Suppressor macrophage (primary cell): ENCODE measurements around the gene ZBTB4.

Experiments used
- DNase-seq, 4 experiments: peaks; one replicate each; pipeline ENCODE4 v3.0.0-alpha.2; 2020 to 2022

ZBTB4 gene

DNA sequence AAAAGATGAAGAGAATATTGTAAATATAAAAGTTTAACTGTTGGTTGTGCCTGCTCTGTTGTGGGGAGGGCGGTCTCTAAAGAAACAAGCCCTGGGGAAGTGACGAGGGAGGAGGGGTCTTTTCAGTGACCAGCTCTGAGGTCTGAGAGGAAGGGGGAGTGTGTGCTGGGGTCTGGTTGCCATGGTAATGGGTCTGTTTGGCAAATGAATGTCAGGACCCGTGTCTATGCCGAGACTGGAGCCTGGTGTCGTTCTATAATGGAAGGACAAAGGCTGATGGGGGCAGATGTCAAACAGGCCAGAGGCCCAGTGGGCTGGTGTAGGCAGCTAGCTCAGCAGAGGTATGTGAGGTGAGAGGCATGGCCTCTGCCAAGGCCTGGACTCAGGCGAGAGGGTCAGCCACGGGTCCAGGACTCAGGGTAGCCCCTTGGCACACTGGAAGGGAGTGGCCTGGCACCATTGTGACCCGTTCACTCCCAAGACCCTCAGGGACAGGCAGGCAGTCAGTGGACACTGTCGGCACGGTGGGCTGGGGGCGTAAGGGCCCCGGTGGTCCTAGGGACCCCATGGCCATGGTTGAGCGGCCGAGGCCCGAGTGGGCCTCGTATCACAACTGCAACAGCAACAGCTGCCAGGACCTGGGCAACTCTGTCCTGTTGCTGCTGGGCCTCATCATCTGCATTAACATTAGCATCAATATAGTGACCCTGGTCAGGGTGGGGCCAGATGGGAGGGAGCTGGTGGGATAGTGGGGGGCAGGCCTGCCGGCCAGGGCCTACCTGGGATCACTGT is 59.4 kb downstream of the ZBTB4 start, which contains the start of gene SPEM1:
Gene SPEM1, plus strand, starts transcription at position 506 of the 792 bp plus-strand sequence. Its CDS starts 61 bp downstream, at position 567.
- no peak for DNase-seq

GRCh38 chr17:7418472-7419152 is 60.8 kb downstream of the ZBTB4 start:
- no peak for DNase-seq

DNA sequence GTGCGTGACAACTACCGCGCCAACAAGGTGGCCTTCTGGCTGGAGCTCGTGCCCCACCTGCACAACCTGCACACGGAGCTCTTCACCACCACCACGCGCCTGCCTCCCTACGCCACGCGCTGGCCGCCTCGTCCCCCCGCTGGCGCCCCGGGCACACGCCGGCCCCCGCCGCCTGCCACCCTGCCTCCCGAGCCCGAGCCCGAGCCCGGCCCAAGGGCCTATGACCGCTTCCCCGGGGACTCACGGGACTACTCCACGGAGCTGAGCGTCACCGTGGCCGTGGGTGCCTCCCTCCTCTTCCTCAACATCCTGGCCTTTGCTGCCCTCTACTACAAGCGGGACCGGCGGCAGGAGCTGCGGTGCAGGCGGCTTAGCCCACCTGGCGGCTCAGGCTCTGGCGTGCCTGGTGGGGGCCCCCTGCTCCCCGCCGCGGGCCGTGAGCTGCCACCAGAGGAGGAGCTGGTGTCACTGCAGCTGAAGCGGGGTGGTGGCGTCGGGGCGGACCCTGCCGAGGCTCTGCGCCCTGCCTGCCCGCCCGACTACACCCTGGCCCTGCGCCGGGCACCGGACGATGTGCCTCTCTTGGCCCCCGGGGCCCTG is 62.3 kb downstream of the ZBTB4 start:
- no peak for DNase-seq

DNA sequence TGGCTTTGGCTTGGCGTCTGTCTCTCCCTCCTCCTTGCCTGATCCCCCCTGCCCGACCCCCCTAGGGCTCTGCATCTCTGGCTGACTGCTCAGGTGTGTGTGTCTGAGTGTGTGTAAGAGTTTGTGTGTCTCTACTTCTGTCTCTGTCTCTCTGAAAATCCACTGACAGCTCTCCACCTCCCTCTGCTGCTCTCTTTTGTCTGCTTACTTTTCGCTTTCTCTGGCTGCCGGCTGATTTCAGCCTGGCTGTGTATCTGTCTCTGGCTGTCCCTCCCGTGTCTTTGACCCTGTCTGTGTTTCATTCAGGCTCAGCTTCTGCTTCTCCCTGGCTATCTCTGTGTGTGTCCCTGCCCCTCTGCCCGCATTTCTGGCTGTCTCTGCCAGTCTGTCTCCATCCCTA is 63.1 kb downstream of the ZBTB4 start:
- DNase-seq = no peak

DNA sequence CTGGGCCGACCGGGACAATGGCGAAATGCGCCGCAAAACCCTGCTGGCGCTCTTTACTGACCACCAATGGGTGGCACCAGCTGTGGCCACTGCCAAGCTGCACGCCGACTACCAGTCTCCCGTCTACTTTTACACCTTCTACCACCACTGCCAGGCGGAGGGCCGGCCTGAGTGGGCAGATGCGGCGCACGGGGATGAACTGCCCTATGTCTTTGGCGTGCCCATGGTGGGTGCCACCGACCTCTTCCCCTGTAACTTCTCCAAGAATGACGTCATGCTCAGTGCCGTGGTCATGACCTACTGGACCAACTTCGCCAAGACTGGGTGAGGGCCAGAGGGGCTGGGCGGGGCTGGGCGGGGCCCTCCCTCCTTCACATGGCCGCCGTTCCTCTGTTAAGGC is 63.6 kb downstream of the ZBTB4 start:
- DNase-seq = no peak

GRCh38 chr17:7414837-7415236 is 64.6 kb downstream of the ZBTB4 start:
- DNase-seq = no peak

DNA sequence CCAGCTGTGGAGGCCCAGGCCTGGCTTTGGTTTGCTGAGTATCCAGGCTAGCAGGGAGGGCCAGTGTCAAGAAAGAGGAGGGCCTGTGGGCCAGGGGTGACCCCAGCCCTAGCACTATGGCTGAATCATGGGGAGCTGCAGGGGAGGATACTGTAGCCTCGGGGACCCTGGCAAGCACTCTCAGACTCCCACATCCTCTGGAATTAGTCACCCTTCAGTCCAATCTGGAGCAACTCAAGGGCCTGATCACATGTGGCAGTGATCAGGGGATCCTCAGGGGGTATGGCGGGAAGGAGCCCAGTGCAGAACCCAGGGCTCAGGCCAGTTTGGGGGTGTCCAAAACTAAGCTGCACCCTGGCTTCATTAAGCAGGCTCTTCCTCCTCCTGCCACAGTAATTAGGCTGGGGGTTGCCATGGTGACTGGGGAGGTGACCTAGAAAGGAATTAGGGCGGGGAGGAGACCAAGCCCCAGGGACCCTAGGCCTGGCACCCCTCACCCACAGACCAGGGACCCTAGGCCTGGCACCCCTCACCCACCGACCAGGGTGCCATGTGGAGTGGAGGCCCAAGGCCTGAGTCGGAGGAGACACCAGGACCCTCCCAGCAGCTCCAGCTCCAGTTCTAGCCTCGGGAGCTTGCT is 66.0 kb downstream of the ZBTB4 start:
- no peak for DNase-seq

- DNase-seq = no peak
Observed at GRCh38 chr17:7411427-7411750, 68.0 kb downstream of the ZBTB4 start.

GRCh38 chr17:7410634-7411426 is 68.6 kb downstream of the ZBTB4 start:
- DNase-seq = no peak

DNA sequence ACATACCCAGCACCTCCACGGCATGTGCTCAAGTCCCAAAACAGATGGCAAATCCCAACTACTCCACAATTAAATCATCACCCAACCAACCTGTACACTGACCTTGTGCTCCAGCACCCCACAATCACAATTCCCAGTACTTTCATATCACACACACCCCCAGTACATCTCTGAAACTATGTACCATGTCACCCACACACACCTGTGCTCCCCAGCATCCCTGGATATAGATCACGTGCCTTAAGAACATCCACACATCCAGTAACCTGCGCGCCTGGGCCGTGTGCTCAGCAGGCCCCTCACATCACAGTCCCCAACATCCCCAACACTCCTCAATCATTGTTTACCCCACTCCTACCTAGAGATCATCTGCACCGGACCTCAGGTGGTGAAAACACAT is 69.7 kb downstream of the ZBTB4 start:
- DNase-seq = no peak
